Hepatic stellate cell (primary cell): ENCODE measurements around the gene VPS45.
"Not testable (repeated sequence)": the region's sequence is repeated elsewhere in the genome, so short reads cannot be mapped to it uniquely, and the experiment has no call there.

Experiments used
- DNase-seq: peaks from one replicate; pipeline ENCODE4 v3.0.0; 2011; ENCODE audit warnings: low spot score

VPS45 gene, protein sequence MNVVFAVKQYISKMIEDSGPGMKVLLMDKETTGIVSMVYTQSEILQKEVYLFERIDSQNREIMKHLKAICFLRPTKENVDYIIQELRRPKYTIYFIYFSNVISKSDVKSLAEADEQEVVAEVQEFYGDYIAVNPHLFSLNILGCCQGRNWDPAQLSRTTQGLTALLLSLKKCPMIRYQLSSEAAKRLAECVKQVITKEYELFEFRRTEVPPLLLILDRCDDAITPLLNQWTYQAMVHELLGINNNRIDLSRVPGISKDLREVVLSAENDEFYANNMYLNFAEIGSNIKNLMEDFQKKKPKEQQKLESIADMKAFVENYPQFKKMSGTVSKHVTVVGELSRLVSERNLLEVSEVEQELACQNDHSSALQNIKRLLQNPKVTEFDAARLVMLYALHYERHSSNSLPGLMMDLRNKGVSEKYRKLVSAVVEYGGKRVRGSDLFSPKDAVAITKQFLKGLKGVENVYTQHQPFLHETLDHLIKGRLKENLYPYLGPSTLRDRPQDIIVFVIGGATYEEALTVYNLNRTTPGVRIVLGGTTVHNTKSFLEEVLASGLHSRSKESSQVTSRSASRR

DNA sequence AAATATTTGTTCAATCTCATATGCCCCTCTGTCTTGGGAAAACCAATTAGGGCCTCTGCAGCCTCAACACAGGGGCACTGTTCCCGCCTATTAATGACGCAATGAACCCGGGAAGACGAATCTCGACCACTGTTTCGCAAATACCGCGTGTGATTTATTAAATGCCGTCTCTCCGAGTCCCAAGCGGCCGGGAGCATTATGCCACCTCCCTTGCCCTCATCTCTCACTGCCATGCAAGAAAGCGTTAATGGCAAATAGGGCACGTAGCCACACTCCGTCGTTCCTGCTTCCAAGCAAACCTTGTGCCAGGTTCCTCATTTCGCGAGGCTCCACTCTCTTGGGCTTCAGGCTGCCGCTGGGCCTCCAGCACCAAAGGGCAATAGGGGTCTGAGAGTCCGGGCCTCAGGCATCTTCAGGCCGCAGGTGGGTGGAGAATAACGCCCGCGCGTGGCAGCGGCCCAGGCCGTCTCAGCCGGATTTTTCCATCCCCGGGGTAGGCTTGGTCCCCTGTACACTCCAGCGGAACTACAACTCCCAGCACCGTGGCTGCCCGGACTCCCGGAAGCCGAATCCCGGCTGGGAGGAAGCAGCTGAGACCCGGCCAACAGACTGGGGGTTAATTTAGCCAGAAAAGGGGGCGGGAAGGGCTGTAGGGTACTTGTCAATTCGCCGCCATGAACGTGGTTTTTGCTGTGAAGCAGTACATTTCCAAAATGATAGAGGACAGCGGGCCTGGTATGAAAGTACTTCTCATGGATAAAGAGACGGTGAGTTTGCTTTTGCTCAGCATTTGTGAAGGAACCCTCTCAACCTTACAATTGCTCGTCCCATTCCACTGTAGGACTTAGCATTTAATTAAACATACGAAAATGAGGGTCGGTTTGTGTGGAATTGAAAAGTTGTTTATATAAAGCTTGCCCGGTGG, at the start of gene VPS45:
VPS45 (plus strand) TSS at position 593 of the 925 bp plus-strand sequence; CDS start at position 675, 82 bp downstream.
- peak; percentile 88 for DNase-seq

DNA sequence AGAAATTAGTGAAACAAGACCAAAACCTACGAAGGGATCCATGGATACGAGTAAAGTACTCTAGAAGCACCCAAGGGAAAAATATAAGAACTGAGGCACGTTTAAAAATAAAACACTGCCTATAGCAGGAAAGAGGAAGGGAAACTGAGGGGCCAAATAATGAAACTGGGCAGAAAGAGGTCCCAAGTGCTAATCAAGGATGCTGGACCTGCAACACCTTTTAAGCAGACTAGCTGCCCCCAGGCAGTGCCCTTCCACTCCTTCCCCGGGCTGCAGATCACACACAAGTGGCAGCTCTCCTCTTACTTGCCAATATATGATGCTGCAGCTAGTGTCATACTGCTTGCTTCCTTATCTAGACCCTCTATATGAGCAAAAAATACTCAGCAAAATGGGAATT, 49.4 kb upstream of the VPS45 start:
- DNase-seq: no peak

DNA sequence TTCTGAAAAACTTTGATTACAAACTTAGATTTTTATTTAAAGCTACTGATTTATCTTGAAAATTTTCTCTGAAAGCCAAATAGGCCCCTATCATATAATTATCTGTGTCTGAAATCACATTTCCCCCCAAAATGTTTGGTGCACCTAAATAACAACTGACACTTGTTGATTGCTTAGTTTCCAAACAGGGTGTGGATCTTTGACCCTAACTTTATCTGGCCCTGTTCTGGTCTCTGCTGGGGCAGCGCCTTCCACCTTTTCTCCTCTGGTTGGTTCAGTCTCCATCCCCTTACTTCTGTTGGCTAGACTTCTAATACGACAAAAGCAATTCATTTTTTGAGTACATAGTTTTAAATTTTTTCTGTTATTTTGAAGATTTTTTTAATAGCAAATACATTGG, 46.9 kb upstream of the VPS45 start:
- DNase-seq: no peak

DNA sequence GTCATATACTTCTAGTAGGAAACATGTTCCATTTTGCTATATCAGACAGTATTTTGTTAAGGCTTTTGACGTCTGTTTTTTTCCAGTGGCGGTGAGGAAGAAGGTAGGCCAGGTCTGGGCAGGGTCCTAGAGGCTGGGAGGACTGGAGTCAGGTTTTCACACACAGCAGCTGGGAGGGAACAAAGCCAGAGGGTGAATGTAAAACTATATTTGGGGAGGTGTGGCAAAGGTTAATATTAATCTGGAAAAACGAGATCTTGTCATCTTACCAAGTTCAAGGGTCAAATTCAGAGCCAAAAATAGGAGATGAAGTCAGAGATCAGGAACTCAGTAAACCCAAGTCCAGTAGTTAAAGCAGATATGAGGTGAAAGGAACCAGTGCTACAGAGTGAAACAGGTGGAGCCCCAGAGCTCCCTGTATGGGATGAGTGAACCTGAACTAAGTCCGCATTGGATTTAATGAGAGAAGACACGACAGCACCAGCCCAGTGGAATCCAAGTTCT, 46.3 kb upstream of the VPS45 start:
- DNase-seq: no peak

DNA sequence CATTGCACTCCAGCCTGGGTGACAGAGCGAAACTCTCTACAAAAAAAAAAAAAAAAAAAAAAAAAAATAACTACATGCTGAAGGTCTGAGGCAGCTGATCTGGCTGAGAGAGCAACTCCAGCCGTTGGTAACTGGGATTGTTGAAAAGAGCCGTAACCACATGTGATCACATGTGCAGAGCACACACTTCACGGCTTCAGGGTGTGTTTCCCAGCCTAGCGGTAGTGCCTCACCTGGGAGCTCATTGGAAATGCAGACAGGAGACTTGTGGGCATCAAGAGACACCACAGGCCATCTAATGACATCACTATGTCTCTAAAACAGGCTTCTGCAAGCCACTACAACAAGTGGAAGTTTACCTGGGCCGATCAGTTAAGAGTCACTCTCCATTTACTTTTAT, 45.2 kb upstream of the VPS45 start:
- DNase-seq: no peak

DNA sequence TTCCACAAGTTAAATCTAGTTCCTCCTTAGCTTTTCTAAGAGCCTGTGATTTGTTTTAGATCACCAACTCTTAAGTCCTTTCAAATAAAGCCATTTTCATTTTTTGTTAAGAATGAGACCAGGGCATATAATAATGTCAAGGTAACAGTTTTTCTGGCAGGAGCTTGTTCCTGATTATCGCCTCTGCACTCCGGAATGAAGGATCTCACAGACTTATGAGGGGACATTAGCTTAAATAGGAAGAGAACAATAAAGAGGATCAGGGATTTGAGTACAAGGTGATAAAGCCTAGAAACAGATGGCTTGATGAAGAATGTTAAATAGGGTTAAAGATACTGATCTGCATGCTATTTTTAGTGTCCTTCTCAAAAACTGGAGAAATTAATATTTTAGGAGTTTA, 43.4 kb upstream of the VPS45 start:
- no peak for DNase-seq

DNA sequence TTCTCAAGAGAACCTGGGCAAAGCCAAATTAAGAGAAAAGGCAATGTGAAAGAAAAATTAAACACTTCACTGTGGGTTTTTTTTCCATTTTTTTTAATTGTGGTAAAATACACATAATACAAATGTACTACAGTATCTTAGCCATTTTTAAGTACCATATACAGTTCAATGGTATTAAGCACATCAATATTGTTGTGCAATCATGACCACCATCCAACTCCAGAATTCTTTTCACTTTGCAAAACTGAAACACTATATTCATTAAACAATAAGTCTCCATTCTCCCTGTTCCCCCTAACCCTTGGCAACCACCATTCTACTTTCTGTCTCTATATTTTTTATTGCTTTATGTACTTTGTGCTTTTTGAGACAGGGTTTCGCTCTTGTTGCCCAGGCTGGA, 39.3 kb upstream of the VPS45 start:
- DNase-seq: no peak

DNA sequence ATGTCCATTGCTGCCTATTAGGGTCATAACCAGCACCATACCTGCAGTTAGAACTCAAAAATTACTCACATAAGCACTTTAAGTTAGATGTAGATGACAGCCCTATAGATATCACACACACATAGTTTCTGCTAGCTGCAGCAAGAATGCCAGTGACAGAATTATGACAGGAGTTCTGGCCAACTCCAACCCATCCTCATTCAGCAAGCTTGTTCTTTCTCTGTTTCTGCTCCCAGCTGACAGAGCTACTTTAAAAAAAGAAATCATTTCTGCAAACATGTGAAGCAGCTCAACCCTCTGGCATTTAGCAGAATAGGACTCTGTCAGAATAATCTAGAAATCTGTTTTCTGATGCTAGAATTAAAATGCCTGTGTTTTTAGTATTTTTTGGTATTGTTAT, 33.2 kb upstream of the VPS45 start:
- no peak for DNase-seq

DNA sequence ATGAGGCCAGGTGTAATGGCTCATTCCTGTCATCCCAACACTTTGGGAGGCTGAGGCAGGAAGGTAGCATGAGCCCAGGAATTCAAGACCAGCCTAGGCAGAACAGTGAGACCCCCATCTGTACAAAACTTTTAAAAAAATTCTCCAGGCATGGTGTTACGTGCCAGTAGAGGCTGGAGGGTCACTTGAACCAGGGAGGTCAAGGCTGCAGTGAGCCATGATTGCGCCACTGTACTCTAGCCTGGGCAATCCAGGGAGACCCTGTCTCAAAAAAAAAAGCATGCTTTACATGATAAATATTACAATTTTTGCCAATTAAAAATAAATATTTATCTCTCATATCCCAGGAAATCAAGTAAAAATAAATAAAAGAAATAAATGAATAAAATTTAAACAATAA, 17.6 kb upstream of the VPS45 start:
- no peak for DNase-seq

DNA sequence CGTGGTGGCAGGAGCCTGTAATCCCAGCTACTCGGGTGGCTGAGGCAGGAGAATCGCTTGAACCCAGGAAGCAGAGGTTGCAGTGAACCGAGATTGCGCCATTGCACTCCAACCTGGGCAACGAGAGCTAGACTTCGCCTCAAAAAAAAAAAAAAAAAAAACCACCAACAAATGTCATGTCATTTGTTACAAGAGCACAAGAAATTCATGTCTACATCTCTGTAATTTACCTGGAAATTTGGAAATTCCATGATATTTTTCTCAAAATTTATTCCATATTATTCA, 16.5 kb upstream of the VPS45 start:
- DNase-seq: no peak

DNA sequence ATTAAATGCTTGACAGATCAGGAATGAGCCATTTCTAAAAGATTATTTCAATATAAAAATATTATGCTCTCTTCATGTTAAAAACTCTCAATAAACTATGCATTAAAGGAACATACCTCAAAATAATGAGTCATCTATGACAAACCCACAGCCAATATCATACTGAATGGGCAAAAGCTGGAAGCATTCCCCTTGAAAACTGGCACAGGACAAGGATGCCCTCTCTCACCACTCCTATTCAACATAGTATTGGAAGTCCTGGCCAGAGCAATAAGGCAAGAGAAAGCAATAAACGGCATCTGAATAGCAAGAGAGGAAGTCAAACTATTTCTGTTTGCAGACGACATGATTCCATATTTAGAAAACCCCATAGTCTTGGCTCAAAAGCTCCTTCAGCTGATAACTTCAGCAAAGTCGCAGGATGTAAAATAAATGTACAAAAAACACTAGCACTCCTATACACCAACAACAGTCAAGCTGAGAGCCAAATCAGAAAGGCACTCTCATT, 15.6 kb upstream of the VPS45 start:
- not testable (repeated sequence) for DNase-seq

DNA sequence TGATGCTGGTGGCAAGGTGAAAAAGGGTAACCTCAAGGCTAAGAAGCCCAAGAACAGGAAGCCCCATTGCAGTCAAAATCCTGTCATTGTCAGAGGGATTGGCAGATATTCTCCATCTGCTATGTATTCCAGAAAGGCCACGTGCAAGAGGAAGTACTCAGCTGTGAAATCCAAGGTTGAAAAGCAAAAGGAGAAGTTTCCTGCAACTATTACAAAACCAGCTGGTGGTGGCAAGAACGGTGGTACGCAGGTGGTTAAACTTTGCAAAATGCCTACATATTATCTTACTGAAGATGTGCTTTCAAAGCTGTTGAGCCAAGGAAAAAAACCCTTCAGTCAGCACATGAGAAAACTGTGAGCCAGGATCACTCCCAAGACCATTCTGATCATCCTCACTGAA, 13.7 kb upstream of the VPS45 start:
- DNase-seq: no peak

DNA sequence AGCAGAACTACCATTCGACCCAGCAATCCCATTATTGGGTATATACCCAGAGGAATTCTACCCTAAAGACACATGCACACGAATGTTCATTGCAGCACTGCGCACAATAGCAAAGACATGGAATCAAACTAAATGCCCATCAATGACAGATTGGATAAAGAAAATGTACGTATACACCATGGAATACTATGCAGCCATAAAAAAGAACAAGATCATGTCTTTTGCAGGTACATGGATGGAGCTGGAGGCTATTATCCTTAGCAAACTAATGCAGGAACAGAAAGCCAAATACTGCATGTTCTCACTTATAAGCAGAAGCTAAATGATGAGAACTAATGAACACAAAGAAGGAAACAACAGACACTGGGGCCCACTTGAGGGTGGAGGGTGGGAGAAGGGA, 12.1 kb upstream of the VPS45 start:
- DNase-seq: not testable (repeated sequence)

DNA sequence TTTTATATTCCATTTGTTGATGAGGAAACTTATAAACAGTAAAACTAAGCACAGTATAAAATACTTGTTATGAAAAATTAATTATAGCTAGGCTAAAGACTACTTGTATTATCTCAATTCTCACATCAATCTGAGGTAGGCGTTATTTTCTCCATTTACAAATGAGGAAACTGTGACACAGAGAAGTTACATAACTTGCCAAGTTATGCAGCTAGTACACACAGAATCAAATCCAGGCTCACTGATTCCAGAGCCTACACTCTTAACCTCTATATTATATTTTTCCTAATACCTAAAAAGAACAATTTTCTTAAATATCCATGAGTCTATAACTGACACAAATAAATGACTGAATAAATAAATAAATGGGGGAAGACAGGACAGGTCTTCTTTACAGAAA, 11.2 kb upstream of the VPS45 start:
- no peak for DNase-seq

DNA sequence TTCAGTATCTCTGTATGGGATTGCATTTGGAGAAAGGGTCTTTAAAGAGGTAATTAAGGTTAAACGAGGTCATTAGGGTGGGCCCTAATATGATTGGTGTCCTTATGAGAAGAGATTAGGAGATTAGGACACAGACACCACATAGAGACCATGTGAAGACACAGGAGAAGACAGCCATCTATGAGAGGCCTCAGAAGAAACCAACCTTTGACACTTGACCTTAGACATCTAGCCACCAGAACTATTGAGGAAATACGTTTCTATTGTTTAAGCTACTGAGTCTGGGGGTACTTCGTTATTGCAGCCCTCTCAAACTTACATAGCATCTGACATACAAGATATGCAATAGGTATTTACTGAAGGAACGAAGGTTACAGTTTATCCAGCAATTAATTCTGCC, 7.3 kb upstream of the VPS45 start:
- DNase-seq: no peak

DNA sequence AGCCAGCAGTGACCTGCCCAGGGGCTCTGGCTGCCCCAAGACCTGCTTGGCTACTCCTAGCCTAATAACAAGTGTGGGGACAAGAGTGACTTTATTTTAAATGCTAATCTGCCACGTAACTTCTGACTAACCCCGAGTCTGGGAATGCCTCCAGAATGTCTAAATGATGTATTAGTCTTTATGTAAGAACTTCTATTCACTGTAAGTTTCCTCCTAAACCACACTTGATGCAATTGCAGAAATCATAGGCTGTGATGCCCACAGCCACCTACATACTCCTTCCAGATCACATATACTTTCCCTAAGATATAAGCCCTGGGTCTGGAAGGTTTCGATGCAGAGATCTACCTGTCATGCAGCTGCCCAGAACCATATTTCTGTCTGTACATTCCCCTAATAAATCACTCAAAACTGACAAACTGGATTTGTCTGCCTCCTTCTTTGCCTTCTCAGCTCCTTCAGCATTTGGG, 5.9 kb upstream of the VPS45 start:
- peak; percentile 47 for DNase-seq

DNA sequence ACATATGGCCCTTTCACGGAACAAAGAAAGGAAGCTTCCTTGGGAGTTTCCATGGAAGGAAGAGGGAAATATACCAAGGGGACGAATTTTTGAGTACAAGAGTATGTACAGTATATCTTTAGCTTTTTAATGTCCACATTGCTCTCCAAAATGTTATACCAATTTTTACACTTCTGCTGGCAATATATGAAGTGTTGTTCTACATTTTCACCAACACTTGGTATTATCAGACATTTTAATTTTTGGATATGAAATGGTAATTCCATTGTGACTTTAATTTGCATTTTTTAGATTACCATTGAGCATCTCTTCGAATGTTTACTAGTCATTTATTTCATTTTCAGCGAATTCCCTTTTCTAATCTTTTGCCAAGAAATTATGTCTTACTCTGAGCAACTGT, 5.5 kb upstream of the VPS45 start:
- DNase-seq: no peak

DNA sequence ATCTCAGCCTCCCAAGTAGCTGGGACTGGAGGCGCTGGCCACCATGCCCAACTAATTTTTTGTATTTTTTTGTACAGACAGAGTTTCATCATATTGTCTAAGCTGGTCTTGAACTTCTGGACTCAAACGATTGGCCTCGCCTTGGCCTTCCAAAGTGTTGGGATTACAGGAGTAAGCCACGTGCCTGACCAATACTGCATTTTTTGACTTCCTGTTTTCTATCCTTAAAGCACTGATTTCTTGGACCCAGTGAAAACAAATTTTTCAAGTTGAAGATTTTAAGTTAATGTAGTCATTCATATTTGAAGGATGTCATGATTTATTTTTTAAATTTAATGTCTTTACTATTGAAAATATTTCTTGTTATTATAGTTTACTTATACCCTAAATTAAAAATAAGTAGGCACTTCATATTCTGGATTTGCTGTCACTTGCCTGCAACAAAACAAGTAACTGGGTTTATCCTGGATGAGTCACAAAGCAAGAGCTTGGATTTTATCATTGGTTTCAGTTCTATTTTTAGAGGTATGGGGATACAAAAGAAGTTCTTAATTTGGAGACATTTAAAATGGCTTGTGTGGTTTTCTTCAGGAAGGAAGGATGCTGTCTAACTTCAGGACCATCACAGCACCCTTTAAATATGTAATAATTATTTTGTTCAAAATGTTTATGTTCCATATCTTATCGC, 2.2 kb upstream of the VPS45 start:
- DNase-seq: peak; percentile 42

DNA sequence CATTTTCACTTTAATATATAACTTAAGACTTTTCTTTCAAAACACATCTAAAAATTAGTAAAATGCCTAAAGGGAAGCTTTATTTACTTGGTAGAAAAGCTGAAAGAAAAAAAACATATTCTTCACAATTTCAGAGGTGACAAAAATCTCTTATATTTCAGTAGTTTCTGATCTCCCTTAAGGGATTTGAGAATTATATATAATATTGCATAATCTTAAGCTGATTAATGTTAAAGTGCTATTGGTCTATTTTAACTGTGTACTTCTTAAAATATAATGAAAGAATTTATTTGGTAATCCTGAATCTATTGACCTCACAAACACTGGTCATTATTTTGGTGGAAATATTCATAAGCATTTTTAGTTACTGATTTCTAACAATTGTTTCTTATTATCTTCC, 1.2 kb upstream of the VPS45 start:
- DNase-seq: no peak

DNA sequence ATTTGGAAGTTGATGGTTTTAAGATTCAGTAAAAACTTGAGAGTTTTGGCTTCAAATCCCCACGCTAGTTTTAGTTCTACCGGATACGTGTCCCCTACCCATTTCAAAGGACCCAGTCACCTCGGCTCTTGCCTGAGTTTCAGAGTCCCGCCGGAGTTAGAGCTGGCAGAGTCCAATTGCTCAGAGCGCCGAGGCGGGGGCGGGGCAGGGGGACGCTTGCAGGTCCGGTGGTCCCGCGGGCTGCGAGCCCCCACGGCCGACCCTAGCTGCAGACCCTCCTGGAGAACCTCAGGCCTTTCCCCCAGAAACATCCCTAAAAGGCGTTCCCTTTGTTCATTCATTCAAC, 765 bp upstream of the VPS45 start:
- peak; percentile 14 for DNase-seq

DNA sequence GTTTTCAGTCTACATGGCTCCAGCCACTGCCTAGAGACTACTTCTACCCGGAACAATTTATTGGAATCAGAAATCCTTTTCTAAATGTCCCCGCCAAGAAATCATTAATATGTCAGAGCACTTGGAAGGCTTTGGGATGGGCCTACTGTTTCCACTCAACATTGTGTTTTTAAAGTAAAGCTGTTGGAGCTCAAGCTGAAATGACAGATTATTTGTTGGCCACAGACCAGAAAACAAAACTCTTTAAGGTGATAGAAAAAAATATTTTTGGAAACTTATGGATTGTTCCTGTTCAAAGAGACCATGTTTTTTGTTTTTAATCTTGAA, 496 bp downstream of the VPS45 start:
- DNase-seq: no peak

DNA sequence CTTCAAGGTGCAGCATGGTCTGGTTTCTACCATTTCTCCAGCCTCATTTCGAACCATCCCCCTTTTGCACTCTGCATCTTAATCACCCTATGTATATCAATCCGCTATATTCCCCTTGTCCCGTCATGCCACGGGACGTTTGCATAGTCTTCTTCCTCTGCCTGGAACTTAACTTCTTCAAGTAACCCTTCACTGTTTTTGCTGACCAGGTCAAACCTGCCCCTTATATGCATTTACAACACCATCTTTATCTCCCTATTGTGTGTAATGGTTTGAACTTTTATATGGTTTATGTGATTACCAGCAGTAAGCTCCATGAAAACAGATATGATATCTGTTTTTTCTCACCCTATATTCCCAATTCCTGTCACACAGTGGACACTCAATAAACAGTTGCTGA, 2.3 kb downstream of the VPS45 start:
- DNase-seq: no peak
